ENCODE results near the gene FAM184B. TPM values are rescaled to one million over a fixed set of nuclear protein-coding genes. Genes with fewer than 3 reads are reported as not detected.
A peak's percentile ranks its signal among the peaks of the same experiment; 100 is the strongest.
"Not testable (repeated sequence)": the region's sequence is repeated elsewhere in the genome, so short reads cannot be mapped to it uniquely, and the experiment has no call there.

Gene FAM184B
- total and polyA plus RNA-seq, 5 donors: 0.05 TPM; not detected in 4

DNA sequence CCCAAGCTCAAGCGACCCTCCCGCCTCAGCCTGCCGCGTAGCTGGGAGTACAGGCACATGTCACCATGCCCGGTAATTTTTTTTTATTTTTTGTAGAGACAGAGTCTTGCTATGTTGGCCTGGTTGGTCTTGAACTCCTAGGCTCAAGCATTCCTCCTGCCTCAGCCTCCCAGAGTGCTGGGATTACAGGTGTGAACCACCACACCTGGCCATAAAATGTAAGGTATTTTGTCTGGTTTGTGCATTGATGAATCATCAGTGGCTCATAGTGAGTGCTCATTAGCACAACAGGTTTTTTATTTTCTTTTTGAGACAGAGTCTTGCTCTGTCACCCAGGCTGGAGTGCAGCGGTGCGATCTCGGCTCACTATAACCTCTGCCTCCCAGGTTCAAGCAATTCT is 122.2 kb downstream of the FAM184B start:
- H3K27ac ChIP-seq (ENCODE audit: low read length); H3K4me1 ChIP-seq (ENCODE audit: control insufficient read depth, insufficient read depth, low read length); H3K27me3 ChIP-seq (ENCODE audit: control insufficient read depth, insufficient read depth); DNase-seq; H3K4me3 ChIP-seq (ENCODE audit: low read length); intact Hi-C loops (cut with DNase I); ATAC-seq; H3K9me3 ChIP-seq (ENCODE audit: control insufficient read depth, low read length): not testable (repeated sequence)
- 96% methylated on average over 8 of the region's 8 CpGs for WGBS

DNA sequence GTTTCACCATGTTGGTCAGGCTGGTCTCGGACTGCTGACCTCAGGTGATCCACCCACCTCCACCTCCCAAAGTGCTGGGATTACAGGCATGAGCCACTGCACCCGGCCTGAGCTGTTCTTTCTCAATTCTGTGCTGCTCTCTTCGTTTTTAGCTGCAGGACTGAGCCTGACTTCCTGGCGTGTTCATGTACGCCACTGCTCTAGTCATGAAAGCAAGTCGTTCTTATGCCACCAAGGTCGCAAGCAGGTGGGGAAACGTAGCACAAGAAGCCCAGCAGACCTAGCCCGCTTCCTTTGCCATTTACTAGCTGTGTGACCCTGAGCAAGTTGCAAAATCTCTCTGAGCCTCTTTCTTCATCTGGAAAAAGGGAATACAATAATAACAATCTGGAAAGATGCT is 123.6 kb downstream of the FAM184B start:
- WGBS: 80% methylated on average over 9 of the region's 9 CpGs
- no peak overlapping the region for H3K4me3 ChIP-seq (ENCODE audit: low read length)
- DNase-seq (no peak), ATAC-seq (no peak)
- no peaks in the 10 kb centered on the region for H3K27me3 ChIP-seq (ENCODE audit: control insufficient read depth, insufficient read depth)
- intact Hi-C loops (cut with DNase I): no loop called here
- H3K4me1 ChIP-seq (ENCODE audit: control insufficient read depth, insufficient read depth, low read length): no peaks in the 10 kb centered on the region
- no peaks in the 10 kb centered on the region for H3K9me3 ChIP-seq (ENCODE audit: control insufficient read depth, low read length)
- no peak overlapping the region for H3K27ac ChIP-seq (ENCODE audit: low read length)

DNA sequence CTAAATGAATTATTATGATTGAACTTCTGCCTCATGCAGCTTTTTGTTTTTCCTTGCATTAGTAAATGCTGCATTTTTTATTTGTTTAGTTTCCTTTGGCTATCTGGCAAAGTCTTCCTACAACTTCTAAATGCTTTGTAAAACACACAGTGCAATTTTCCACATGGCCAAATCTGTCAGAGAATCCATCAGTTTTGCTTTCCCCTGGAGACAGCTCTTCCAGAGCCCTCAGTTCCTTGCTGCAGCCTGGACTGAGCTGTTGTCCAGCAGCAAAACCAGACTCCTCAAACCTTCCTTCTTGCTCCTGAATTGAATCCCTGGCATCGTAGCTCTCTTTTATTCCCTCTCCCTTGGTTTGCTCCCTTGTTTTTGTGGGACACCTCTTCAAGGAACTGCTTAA is 124.3 kb downstream of the FAM184B start:
- intact Hi-C loops (cut with DNase I): no loop called here
- no peak overlapping the region for H3K4me3 ChIP-seq (ENCODE audit: low read length)

DNA sequence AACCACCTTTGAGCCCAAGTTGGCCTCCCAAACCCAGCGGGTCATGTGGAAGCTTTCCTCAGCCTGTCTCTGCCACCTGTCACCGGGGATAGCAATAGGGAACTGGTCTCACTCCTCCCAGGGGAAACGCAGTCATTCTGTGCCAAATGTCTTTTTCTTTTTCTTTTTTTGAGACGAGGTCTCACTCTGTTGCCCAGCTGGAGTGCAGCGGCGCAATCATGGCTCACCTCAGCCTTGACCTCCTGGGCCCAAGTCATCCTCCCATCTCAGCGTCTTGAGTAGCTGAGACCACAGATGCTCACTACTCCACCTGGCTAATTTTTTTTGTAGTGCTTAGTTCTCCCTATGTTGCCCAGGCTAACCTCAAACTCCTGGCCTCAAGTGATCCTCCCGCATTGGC is 126.7 kb downstream of the FAM184B start:
- DNase-seq (no peak), ATAC-seq (no peak)
- H3K4me3 ChIP-seq (ENCODE audit: low read length): no peak overlapping the region
- no peaks in the 10 kb centered on the region for H3K9me3 ChIP-seq (ENCODE audit: control insufficient read depth, low read length)
- no peaks in the 10 kb centered on the region for H3K27me3 ChIP-seq (ENCODE audit: control insufficient read depth, insufficient read depth)
- no peak overlapping the region for H3K27ac ChIP-seq (ENCODE audit: low read length)
- intact Hi-C loops (cut with DNase I): no loop called here
- WGBS: 82% methylated on average over 8 of the region's 8 CpGs
- H3K4me1 ChIP-seq (ENCODE audit: control insufficient read depth, insufficient read depth, low read length): no peaks in the 10 kb centered on the region

More for the DNA sequence above, 124.3 kb downstream of the FAM184B start:
- Histone ChIP-seq H3K27me3 (ENCODE audit: control insufficient read depth, insufficient read depth) (no peaks in the 10 kb centered on the region), H3K9me3 (ENCODE audit: control insufficient read depth, low read length) (no peaks in the 10 kb centered on the region), H3K4me1 (ENCODE audit: control insufficient read depth, insufficient read depth, low read length) (no peaks in the 10 kb centered on the region), H3K27ac (ENCODE audit: low read length) (no peak overlapping the region)
- no peak for DNase-seq
- ATAC-seq: no peak
- WGBS: 84% methylated on average over 1 of the region's 1 CpG

DNA sequence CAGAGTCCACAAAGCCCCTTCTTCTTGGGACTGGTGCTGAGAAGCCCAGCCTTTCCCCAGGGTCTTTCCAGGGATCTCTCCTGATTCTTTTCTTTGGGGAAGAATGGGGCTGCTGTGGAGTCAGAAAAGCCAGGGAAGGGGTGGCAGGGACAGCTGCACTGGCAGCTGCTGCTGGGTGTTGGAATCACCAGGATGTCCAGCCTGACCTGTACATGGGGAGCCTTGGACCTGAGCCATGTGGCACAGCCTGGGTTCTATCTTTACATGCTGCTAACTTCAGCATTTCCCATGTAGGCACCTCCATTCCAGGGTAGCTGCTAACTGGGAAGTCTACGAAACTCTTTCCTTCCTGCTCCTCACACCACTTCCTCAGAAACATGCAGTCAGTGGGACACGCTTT is 131.0 kb downstream of the FAM184B start:
- no peak overlapping the region for H3K4me3 ChIP-seq (ENCODE audit: low read length)
- intact Hi-C loops (cut with DNase I): no loop called here
- ATAC-seq: no peak
- 75% methylated on average over 2 of the region's 2 CpGs for WGBS
- H3K27ac ChIP-seq (ENCODE audit: low read length): no peak overlapping the region
- no peak for DNase-seq
- no peaks in the 10 kb centered on the region for H3K27me3 ChIP-seq (ENCODE audit: control insufficient read depth, insufficient read depth)
- no peaks in the 10 kb centered on the region for H3K9me3 ChIP-seq (ENCODE audit: control insufficient read depth, low read length)
- no peaks in the 10 kb centered on the region for H3K4me1 ChIP-seq (ENCODE audit: control insufficient read depth, insufficient read depth, low read length)

DNA sequence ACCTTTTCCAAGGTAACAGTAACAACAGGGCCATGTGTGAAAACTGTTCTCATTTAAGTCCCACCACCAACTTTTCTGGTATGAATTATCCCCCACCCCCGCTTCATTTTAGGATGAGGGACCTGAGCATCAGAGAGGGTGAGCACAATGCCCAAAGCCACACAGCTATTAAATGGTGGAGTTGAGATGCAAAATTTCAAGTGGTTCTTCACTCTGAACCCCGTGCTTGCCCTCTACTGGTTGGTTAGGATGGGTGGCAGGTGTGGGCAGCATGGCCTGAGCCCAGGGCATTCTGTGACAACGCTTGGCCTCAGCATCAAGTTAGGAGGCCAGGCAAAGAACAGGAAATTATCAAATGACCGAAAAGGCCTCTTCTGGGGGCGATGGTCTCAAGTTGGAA is 133.5 kb downstream of the FAM184B start:
- Histone ChIP-seq H3K4me1 (ENCODE audit: control insufficient read depth, insufficient read depth, low read length) (no peaks in the 10 kb centered on the region), H3K9me3 (ENCODE audit: control insufficient read depth, low read length) (no peaks in the 10 kb centered on the region), H3K4me3 (ENCODE audit: low read length) (no peak overlapping the region), H3K27me3 (ENCODE audit: control insufficient read depth, insufficient read depth) (no peaks in the 10 kb centered on the region), H3K27ac (ENCODE audit: low read length) (no peak overlapping the region)
- 81% methylated on average over 5 of the region's 5 CpGs for WGBS
- no peak for DNase-seq
- no peak for ATAC-seq
- intact Hi-C loops (cut with DNase I): no loop called here

DNA sequence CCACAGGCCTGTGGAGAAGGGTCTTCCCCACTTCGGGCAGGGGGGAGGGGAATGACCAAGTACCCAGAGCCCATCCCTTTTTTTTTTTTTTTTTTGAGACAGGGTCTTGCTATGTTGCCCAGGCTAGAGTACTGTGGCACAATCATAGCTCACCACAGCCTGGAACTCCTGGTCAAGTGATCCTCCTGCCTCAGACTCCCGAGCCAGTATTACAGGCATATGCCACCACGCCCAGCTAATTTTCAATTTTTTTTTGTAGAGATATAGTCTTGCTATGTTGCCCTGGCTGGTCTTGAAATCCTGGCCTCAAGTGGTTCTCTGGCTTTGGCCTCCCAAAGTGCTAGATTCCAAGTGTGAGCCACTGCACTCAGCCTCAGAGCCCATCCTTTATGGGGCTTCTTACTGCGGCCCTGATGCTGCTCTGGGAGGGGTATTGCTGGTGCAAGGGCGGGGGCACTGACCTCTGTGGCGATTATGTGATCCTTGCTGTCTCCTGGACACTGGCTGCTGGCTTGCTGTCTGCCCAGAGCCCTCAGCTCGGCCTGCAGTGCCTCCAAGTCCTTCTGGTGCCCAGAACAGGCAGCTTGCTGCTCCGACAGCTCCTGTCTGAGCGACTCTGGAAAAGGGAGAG is 134.1 kb downstream of the FAM184B start:
- Histone ChIP-seq H3K9me3 (ENCODE audit: control insufficient read depth, low read length) (no peaks in the 10 kb centered on the region), H3K27ac (ENCODE audit: low read length) (no peak overlapping the region), H3K4me1 (ENCODE audit: control insufficient read depth, insufficient read depth, low read length) (no peaks in the 10 kb centered on the region), H3K27me3 (ENCODE audit: control insufficient read depth, insufficient read depth) (no peaks in the 10 kb centered on the region), H3K4me3 (ENCODE audit: low read length) (no peak overlapping the region)
- intact Hi-C loops (cut with DNase I): no loop called here
- no peak for DNase-seq
- no peak for ATAC-seq
- 86% methylated on average over 9 of the region's 9 CpGs for WGBS

DNA sequence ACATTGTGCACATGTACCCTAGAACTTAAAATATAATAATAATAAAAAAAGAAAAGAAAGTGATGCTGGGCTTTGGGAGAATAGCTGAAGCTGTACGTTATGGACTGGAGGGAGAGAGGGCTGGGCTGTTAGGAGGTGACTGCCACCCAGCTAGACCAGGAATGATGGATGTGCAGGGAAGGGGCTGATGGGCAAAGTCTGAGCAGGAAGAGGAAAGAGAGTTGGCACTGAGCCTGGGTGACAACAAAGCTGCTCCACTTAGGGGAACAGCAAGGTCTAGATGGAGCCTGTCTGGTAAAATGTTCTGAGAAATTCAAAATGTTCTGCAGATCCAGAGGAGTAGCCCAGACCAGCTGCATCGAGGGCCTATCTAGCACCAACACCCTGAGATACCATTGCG is 134.7 kb downstream of the FAM184B start:
- ATAC-seq (no peak), DNase-seq (no peak)
- Histone ChIP-seq H3K4me3 (ENCODE audit: low read length) (no peak overlapping the region), H3K27me3 (ENCODE audit: control insufficient read depth, insufficient read depth) (no peaks in the 10 kb centered on the region), H3K4me1 (ENCODE audit: control insufficient read depth, insufficient read depth, low read length) (no peaks in the 10 kb centered on the region), H3K9me3 (ENCODE audit: control insufficient read depth, low read length) (no peaks in the 10 kb centered on the region), H3K27ac (ENCODE audit: low read length) (no peak overlapping the region)
- intact Hi-C loops (cut with DNase I): no loop called here
- WGBS: 69% methylated on average over 3 of the region's 3 CpGs

DNA sequence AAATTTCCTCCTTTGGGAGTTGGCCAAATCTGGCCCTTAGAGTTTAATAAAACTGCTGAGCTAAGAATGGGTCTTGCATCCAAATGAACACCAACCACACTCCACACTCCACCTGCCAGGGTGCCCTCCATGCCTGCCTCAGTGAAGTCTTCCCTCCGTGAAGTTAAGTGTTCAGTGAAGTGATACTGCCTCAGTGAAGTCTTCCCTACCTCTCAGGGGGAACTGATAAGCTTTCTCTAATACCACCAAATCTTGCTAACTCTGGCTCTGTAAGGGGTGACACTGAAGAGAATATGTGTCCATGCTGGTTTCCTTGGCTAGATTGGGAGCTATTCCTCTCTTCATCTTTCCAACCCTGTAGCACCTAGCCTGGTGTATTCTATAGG is 139.0 kb downstream of the FAM184B start:
- H3K4me3 ChIP-seq (ENCODE audit: low read length): no peak overlapping the region
- no peaks in the 10 kb centered on the region for H3K27me3 ChIP-seq (ENCODE audit: control insufficient read depth, insufficient read depth)
- intact Hi-C loops (cut with DNase I): no loop called here
- ATAC-seq: no peak
- DNase-seq: no peak
- no peaks in the 10 kb centered on the region for H3K9me3 ChIP-seq (ENCODE audit: control insufficient read depth, low read length)
- 88% methylated on average over 1 of the region's 1 CpG for WGBS
- no peak overlapping the region for H3K27ac ChIP-seq (ENCODE audit: low read length)
- no peaks in the 10 kb centered on the region for H3K4me1 ChIP-seq (ENCODE audit: control insufficient read depth, insufficient read depth, low read length)

DNA sequence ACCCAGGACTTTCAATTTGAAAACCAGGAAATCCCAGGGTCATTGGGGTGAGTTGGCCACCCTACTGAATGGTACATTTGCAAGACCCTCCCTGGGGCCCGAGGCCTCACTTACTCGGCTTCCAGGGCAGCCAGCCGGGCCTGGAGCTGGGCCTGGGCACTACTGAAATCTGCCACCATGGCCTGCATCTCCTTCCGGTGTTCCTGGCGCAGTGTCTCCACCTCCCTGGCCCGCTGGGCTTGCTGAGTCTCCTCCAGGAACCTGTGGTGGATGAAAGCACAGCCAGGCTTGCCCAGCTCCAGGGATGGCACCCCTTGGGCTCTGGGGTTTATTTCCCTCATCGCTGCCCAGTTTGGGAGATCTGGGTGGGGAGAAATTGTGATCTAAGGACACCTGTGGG is 142.3 kb downstream of the FAM184B start:
- DNase-seq (no peak), ATAC-seq (no peak)
- Histone ChIP-seq H3K4me1 (ENCODE audit: control insufficient read depth, insufficient read depth, low read length) (no peaks in the 10 kb centered on the region), H3K9me3 (ENCODE audit: control insufficient read depth, low read length) (no peaks in the 10 kb centered on the region), H3K27me3 (ENCODE audit: control insufficient read depth, insufficient read depth) (no peaks in the 10 kb centered on the region), H3K27ac (ENCODE audit: low read length) (no peak overlapping the region), H3K4me3 (ENCODE audit: low read length) (no peak overlapping the region)
- 75% methylated on average over 7 of the region's 7 CpGs for WGBS
- intact Hi-C loops (cut with DNase I): loop anchor here in 2 of 4 donors (5.0 to 10.0 kb wide), 2 partner anchors 84 to 92 kb away; no protein-coding TSS in a partner anchor

DNA sequence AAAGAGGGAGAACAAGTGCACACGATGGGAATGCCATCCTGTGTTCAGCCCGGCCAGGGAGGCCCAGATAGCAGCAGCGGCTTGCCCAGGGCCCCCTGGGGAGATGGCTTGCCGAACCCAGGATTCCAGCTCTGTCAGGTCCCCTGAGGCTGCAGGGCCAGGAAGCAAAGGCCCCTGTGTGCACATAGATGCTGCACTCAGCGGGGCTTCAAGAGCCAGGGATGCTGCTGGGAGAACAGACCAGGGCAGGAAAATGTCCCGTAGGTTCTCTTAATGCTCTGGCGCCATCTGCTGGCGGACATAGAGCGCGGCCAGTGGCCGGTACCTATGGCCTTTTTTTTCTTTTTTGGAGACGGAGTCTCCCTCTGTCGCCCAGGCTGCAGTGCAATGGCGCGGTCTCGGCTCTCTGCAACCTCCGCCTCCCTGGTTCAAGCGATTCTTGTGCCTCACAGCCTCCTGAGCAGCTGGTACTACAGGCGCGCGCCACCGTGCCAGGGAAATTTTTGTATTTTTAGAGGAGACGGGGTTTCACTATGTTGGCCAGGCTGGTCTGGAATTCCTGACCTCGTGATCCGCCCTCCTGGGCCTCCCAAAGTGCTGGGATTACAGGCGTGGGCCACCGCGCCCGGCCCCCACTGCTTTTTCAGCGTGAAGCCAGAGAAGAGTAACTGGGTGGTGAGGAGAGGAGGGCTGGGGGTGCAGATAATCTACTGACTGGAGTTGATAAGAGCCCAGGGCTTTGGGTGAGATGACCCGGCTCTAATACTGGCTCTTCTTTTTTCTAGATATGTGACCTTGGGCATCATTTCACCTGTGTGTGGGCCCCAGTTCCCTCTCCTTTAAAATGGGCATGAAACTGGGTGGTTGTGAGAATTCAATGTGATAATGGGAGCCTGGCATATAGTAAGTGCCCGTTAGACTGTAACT is 144.5 kb downstream of the FAM184B start:
- Histone ChIP-seq H3K9me3 (ENCODE audit: control insufficient read depth, low read length) (no peaks in the 10 kb centered on the region), H3K4me1 (ENCODE audit: control insufficient read depth, insufficient read depth, low read length) (no peaks in the 10 kb centered on the region), H3K27me3 (ENCODE audit: control insufficient read depth, insufficient read depth) (no peaks in the 10 kb centered on the region), H3K27ac (ENCODE audit: low read length) (no peak overlapping the region), H3K4me3 (ENCODE audit: low read length) (no peak overlapping the region)
- peak; percentile 75 to 90 (median 89) for DNase-seq
- ATAC-seq: peak; percentile 81 to 89
- intact Hi-C loops (cut with DNase I): loop anchor here in 3 of 4 donors (2.0 to 10.0 kb wide), 3 partner anchors 82 to 90 kb away; no protein-coding TSS in a partner anchor
- 52% methylated on average over 32 of the region's 32 CpGs for WGBS

Measured in right cardiac atrium (tissue), 5 donors.